Lower leg skin (tissue), 4 donors: Measurements from ENCODE around the gene PIKFYVE. TPM values are rescaled to one million over a fixed set of nuclear protein-coding genes. Genes with fewer than 3 reads are reported as not detected.
"Not testable (repeated sequence)": the region's sequence is repeated elsewhere in the genome, so short reads cannot be mapped to it uniquely, and the experiment has no call there.

ENCODE experiments used
- DNase-seq, 2 donors: peaks; one replicate each; pipeline ENCODE4 v3.0.0-alpha.2; 2019; ENCODE audit warnings: low spot score in 2 of 2
- H3K4me3 ChIP-seq: fragments of 200-600 bp; sonication (generic); 2 replicates; pipeline ENCODE4 v1.5.1; 2017; ENCODE audit warnings: mild to moderate bottlenecking, low read depth; ENCODE audit not compliant: poor library complexity, severe bottlenecking
- CTCF ChIP-seq, 3 donors: fragments of 450-650 bp; IDR thresholded peaks; one replicate each; pipeline ENCODE4 v1.5.1; 2016; ENCODE audit warnings: antibody characterized with exemption in 3 of 3, mild to moderate bottlenecking in 3 of 3, moderate library complexity in 2 of 3
- POLR2A ChIP-seq, 2 donors: fragments of 450-650 bp; IDR thresholded peaks; one replicate each; pipeline ENCODE4 v1.6.1; 2016 to 2017; ENCODE audit warnings: antibody characterized with exemption in 2 of 2, mild to moderate bottlenecking in 1 of 2, moderate library complexity in 1 of 2
- WGBS, 2 donors: methylation state at CpG; one replicate each; pipeline ENCODE4 v1.1.5; 2018; 5-methylcytosine and 5-hydroxymethylcytosine counted together
- intact Hi-C: fragments of 100-400 bp; cut with DNase I; formaldehyde crosslinking; loops from one replicate; pipeline ENCODE4 v1.15.0; 2023; ENCODE audit warnings: low total_unique reads
- total RNA-seq, 4 donors: library from RNA; depleted of rRNA; stranded (reverse); fragments of >200 nt; gene quantifications; one replicate each; pipeline ENCODE4 v1.1.0, GENCODE V29; 2016

The PIKFYVE gene, protein sequence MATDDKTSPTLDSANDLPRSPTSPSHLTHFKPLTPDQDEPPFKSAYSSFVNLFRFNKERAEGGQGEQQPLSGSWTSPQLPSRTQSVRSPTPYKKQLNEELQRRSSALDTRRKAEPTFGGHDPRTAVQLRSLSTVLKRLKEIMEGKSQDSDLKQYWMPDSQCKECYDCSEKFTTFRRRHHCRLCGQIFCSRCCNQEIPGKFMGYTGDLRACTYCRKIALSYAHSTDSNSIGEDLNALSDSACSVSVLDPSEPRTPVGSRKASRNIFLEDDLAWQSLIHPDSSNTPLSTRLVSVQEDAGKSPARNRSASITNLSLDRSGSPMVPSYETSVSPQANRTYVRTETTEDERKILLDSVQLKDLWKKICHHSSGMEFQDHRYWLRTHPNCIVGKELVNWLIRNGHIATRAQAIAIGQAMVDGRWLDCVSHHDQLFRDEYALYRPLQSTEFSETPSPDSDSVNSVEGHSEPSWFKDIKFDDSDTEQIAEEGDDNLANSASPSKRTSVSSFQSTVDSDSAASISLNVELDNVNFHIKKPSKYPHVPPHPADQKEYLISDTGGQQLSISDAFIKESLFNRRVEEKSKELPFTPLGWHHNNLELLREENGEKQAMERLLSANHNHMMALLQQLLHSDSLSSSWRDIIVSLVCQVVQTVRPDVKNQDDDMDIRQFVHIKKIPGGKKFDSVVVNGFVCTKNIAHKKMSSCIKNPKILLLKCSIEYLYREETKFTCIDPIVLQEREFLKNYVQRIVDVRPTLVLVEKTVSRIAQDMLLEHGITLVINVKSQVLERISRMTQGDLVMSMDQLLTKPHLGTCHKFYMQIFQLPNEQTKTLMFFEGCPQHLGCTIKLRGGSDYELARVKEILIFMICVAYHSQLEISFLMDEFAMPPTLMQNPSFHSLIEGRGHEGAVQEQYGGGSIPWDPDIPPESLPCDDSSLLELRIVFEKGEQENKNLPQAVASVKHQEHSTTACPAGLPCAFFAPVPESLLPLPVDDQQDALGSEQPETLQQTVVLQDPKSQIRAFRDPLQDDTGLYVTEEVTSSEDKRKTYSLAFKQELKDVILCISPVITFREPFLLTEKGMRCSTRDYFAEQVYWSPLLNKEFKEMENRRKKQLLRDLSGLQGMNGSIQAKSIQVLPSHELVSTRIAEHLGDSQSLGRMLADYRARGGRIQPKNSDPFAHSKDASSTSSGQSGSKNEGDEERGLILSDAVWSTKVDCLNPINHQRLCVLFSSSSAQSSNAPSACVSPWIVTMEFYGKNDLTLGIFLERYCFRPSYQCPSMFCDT (N-terminal part only)
- 10 to 100 TPM; 17.3 to 27.8 (median 18.5) TPM for total RNA-seq

- no peak for TF ChIP-seq POLR2A (IDR thresholded peaks at IDR 0.05)
- TF ChIP-seq CTCF (IDR thresholded peaks at IDR 0.05): no peak
- 1% methylated on average over 48 of the region's 50 CpGs for WGBS, 2 donors
- peak; percentile 94 to 98 for DNase-seq
- intact Hi-C loops: no loop called here
- H3K4me3 ChIP-seq: peak within 1 kb of the TSS; percentile 98
Measured at GRCh38 chr2:208265801-208266552, at the start of gene PIKFYVE. Gene PIKFYVE, plus strand, starts transcription at chr2:208266255. Its CDS starts 5,265 bp downstream, at chr2:208271520.

DNA sequence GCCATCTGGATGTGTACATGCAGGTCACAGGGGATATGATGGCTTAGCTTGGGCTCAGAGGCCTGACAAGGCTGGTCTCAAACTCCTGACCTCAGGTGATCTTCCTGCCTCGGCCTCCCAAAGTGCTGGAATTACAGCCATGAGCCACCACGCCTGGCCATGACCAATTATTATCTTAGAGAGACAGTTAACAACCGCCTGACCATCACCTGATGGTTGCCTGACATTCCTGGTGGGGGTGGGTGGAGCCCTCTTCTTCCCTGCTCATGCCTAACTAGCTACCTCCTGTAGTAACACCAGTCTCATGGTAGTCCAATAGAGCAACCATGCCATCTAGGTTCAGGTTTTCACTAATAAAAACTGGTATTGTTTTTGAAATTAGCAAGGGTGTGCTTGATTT lies 44.2 kb upstream of the PIKFYVE start:
- 79 to 83% methylated on average over 3 of the region's 3 CpGs for WGBS, 2 donors
- DNase-seq, H3K4me3 ChIP-seq, intact Hi-C loops: not testable (repeated sequence)

GRCh38 chr2:208222351-208222750 lies 43.7 kb upstream of the PIKFYVE start:
- DNase-seq: no peak
- no peak overlapping the region for H3K4me3 ChIP-seq
- intact Hi-C loops: no loop called here
- 77 to 88% methylated on average over 3 of the region's 3 CpGs for WGBS, 2 donors
- TF ChIP-seq POLR2A (IDR thresholded peaks at IDR 0.05): no peak
- no peak for TF ChIP-seq CTCF (IDR thresholded peaks at IDR 0.05)

- TF ChIP-seq POLR2A (IDR thresholded peaks at IDR 0.05): no peak
- TF ChIP-seq CTCF (IDR thresholded peaks at IDR 0.05): no peak
- H3K4me3 ChIP-seq: no peak overlapping the region
- no peak for DNase-seq
- intact Hi-C loops: no loop called here
- 91 to 95% methylated on average over 2 of the region's 2 CpGs for WGBS, 2 donors
Measured at GRCh38 chr2:208224802-208225201, 41.3 kb upstream of the PIKFYVE start.

GRCh38 chr2:208227581-208228232 lies 38.3 kb upstream of the PIKFYVE start:
- 94% methylated on average over 21 to 24 of the region's 33 CpGs for WGBS, 2 donors
- intact Hi-C loops: no loop called here
- TF ChIP-seq POLR2A (IDR thresholded peaks at IDR 0.05) (no peak), CTCF (IDR thresholded peaks at IDR 0.05) (no peak)
- no peak overlapping the region for H3K4me3 ChIP-seq
- no peak for DNase-seq
